GM12878 (cell line): ENCODE data around the gene MTMR10.

ENCODE experiments used
- ATF3 ChIP-seq: IDR thresholded peaks from 2 replicates; pipeline ENCODE4 v1.6.1; 2011; ENCODE audit warnings: low read depth, mild to moderate bottlenecking, low read length, moderate library complexity, borderline replicate concordance; ENCODE audit errors: extremely low read depth
- FOXK2 ChIP-seq: fragments of 450-650 bp; IDR thresholded peaks from 2 replicates; pipeline ENCODE4 v1.6.1; 2017; ENCODE audit warnings: mild to moderate bottlenecking, moderate library complexity
- ZNF274 ChIP-seq: IDR thresholded peaks from one replicate; pipeline ENCODE4 v1.8.0; 2011; ENCODE audit not compliant: insufficient read length, insufficient read depth

- TF ChIP-seq ATF3 = no peak
- no peak for TF ChIP-seq ZNF274
- TF ChIP-seq FOXK2 = no peak
Observed at GRCh38 chr15:30927148-30927761, 64.2 kb downstream of the MTMR10 start.
